Left ventricle myocardium inferior (tissue), 1 donor: ENCODE measurements around the gene RFK. TPM values are rescaled to one million over a fixed set of nuclear protein-coding genes. Genes with fewer than 3 reads are reported as not detected.

Experiments used
- DNase-seq: peaks from one replicate; pipeline ENCODE4 v3.0.0-alpha.2; 2020
- H3K27ac ChIP-seq: fragments of 200-600 bp; replicated peaks from 2 replicates; pipeline ENCODE4 v1.8.0; 2021
- H3K27me3 ChIP-seq: fragments of 200-600 bp; 2 replicates; pipeline ENCODE4 v1.8.0; 2021; ENCODE audit warnings: low read depth
- H3K36me3 ChIP-seq: fragments of 200-600 bp; 2 replicates; pipeline ENCODE4 v1.8.0; 2021
- H3K4me1 ChIP-seq: fragments of 200-600 bp; 2 replicates; pipeline ENCODE4 v1.8.0; 2021
- H3K4me3 ChIP-seq: fragments of 200-600 bp; 2 replicates; pipeline ENCODE4 v1.8.0; 2021; ENCODE audit warnings: mild to moderate bottlenecking, moderate library complexity
- H3K9me3 ChIP-seq: fragments of 200-600 bp; replicated peaks from 2 replicates; pipeline ENCODE4 v1.8.0; 2021
- CTCF ChIP-seq: fragments of 200-600 bp; IDR thresholded peaks from 2 replicates; pipeline ENCODE4 v1.8.0; 2021; ENCODE audit warnings: antibody characterized with exemption, mild to moderate bottlenecking, borderline replicate concordance
- intact Hi-C: fragments of 100-400 bp; cut with micrococcal nuclease; formaldehyde crosslinking; loops from one replicate; pipeline ENCODE4 v1.11.0; 2022
- total RNA-seq: library from RNA; stranded (reverse); fragmentation: NEBNext Ultra II Directional; extraction: Animal tissue kit (Norgen Biotek cat#: 25700); gene quantifications from one replicate; pipeline ENCODE4 v1.2.1, GENCODE V29; 2021
- donor health status: DM: no; HTN: yes; CAD: no; lungs with severe emphysema.

The RFK gene
- total RNA-seq, 1 donor from 2014 or later: 24.0 TPM

GRCh38 chr9:76433836-76434235 is 39.6 kb upstream of the RFK start:
- intact Hi-C loops: no loop called here
- H3K9me3 ChIP-seq: no peaks in the 10 kb centered on the region

GRCh38 chr9:76433406-76433805 is 39.2 kb upstream of the RFK start:
- H3K36me3 ChIP-seq: no peaks in the 10 kb centered on the region
- no peak for DNase-seq
- no peaks in the 10 kb centered on the region for H3K9me3 ChIP-seq
- H3K27me3 ChIP-seq: no peaks in the 10 kb centered on the region
- no peaks in the 10 kb centered on the region for H3K4me1 ChIP-seq
- TF ChIP-seq CTCF: no peak
- intact Hi-C loops: no loop called here
- no peak overlapping the region for H3K27ac ChIP-seq
- H3K4me3 ChIP-seq: no peak overlapping the region

More at GRCh38 chr9:76433836-76434235, 39.6 kb upstream of the RFK start:
- H3K4me1 ChIP-seq: no peaks in the 10 kb centered on the region
- H3K4me3 ChIP-seq: no peak overlapping the region
- TF ChIP-seq CTCF: no peak
- H3K27ac ChIP-seq: no peak overlapping the region
- DNase-seq: no peak
- H3K36me3 ChIP-seq: no peaks in the 10 kb centered on the region
- no peaks in the 10 kb centered on the region for H3K27me3 ChIP-seq

- Histone ChIP-seq H3K9me3 (no peaks in the 10 kb centered on the region), H3K27me3 (no peaks in the 10 kb centered on the region), H3K27ac (no peak overlapping the region), H3K4me3 (no peak overlapping the region), H3K4me1 (no peaks in the 10 kb centered on the region), H3K36me3 (no peaks in the 10 kb centered on the region)
- no peak for DNase-seq
- intact Hi-C loops: no loop called here
- no peak for TF ChIP-seq CTCF
Observed at GRCh38 chr9:76431601-76432000, 37.4 kb upstream of the RFK start.

GRCh38 chr9:76426807-76427419 is 32.7 kb upstream of the RFK start:
- H3K27ac ChIP-seq: no peak overlapping the region
- DNase-seq: no peak
- no peak for TF ChIP-seq CTCF
- no peaks in the 10 kb centered on the region for H3K27me3 ChIP-seq
- no peaks in the 10 kb centered on the region for H3K4me1 ChIP-seq
- H3K4me3 ChIP-seq: no peak overlapping the region
- no peaks in the 10 kb centered on the region for H3K36me3 ChIP-seq
- intact Hi-C loops: no loop called here
- no peaks in the 10 kb centered on the region for H3K9me3 ChIP-seq

GRCh38 chr9:76425677-76426453 is 31.6 kb upstream of the RFK start:
- H3K4me1 ChIP-seq: no peaks in the 10 kb centered on the region
- no peak for TF ChIP-seq CTCF
- intact Hi-C loops: no loop called here
- H3K4me3 ChIP-seq: no peak overlapping the region
- H3K9me3 ChIP-seq: no peaks in the 10 kb centered on the region
- no peaks in the 10 kb centered on the region for H3K36me3 ChIP-seq
- H3K27ac ChIP-seq: no peak overlapping the region
- H3K27me3 ChIP-seq: no peaks in the 10 kb centered on the region
- DNase-seq: no peak
